Measurements from ENCODE around the gene KCNQ4. TPM values are rescaled to one million over a fixed set of nuclear protein-coding genes. Genes with fewer than 3 reads are reported as not detected.

Gene KCNQ4
- total and polyA plus RNA-seq, 2 of the 8 experiments (the other 6 are each of a cell fraction or from before 2014, with no cell fraction given), result 2.2 to 3.9 TPM

DNA sequence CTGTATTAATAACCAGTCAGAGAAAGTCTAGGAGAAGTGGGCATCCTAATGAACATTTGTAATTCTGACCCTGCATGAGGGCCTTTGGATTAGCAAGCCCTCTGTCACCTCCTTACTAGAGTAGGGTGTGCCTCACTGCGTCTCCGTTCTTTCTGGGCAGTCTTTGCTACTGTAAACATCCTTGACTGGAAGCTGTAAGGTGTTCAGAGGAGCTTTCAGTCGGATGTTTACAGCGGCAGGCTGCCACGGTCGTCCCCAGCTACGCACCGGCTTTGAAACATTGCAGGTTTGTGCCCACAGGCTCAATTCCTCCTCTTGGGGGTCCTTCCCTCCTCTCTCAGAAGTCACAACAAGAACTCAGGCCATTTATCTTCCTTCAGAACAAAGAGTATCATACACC is 29.4 kb upstream of the KCNQ4 start (continued):
- TF ChIP-seq TAF1 (IDR thresholded peaks at IDR 0.05; ENCODE audit: low read depth, low read length) (no peak), CREB1 (IDR thresholded peaks at IDR 0.05) (no peak), SIX5 (IDR thresholded peaks at IDR 0.05; ENCODE audit: low read depth, low read length) (no peak), NRF1 (IDR thresholded peaks at IDR 0.05; ENCODE audit: low read depth, low read length) (no peak), TBP (IDR thresholded peaks at IDR 0.05; ENCODE audit: low read depth, low read length) (no peak)
- TF ChIP-seq, protein P1, sequence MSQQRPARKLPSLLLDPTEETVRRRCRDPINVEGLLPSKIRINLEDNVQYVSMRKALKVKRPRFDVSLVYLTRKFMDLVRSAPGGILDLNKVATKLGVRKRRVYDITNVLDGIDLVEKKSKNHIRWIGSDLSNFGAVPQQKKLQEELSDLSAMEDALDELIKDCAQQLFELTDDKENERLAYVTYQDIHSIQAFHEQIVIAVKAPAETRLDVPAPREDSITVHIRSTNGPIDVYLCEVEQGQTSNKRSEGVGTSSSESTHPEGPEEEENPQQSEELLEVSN (IDR thresholded peaks at IDR 0.05), result no peak
